Activated CD4-positive, alpha-beta memory T cell treated with anti-CD3 and anti-CD28 coated beads for 36 hours (primary cell): ENCODE results near the gene GNB2. TPM values are rescaled to one million over a fixed set of nuclear protein-coding genes. Genes with fewer than 3 reads are reported as not detected.

Source experiments
- CTCF ChIA-PET: fragments of 350-600 bp; sonication (Branson Sonifier 250); formaldehyde crosslinking; loops from one replicate; lab custom pipeline; 2021; ENCODE audit warnings: antibody characterized with exemption, inconsistent platforms; lab: Charles Lee
- POLR2A ChIA-PET: fragments of 350-600 bp; sonication (Branson Sonifier 250); formaldehyde crosslinking; loops from one replicate; lab custom pipeline; 2021; ENCODE audit warnings: antibody characterized with exemption; lab: Charles Lee
- DNase-seq: peaks from one replicate; pipeline ENCODE4 v3.0.0-alpha.2; 2020
- H3K27ac Mint-ChIP-seq: one replicate; pipeline ENCODE4 v1.8.0; 2021; ENCODE audit warnings: mixed read lengths
- H3K27me3 Mint-ChIP-seq: one replicate; pipeline ENCODE4 v1.8.0; 2021; ENCODE audit warnings: mixed read lengths
- H3K36me3 Mint-ChIP-seq: one replicate; pipeline ENCODE4 v1.8.0; 2021; ENCODE audit warnings: mixed read lengths
- H3K4me1 Mint-ChIP-seq: one replicate; pipeline ENCODE4 v1.8.0; 2021; ENCODE audit warnings: low read depth, mixed read lengths
- H3K4me3 Mint-ChIP-seq: one replicate; pipeline ENCODE4 v1.8.0; 2021; ENCODE audit warnings: mild to moderate bottlenecking, mixed read lengths
- H3K9me3 Mint-ChIP-seq: one replicate; pipeline ENCODE4 v1.8.0; 2021; ENCODE audit warnings: mixed read lengths
- intact Hi-C: fragments of 100-400 bp; cut with micrococcal nuclease; formaldehyde crosslinking; loops from one replicate; pipeline ENCODE4 v1.15.1; 2023
- total RNA-seq, 2 experiments: library from RNA; stranded (reverse); gene quantifications; one replicate each; pipeline ENCODE4 v1.2.3, GENCODE V29; 2021

GNB2 gene
- total RNA-seq, 2 experiments from 2014 or later: 228 to 231 TPM

- Mint-ChIP-seq H3K9me3 (no peaks in the 10 kb centered on the region), H3K4me1 (peaks cover 23% of the 10 kb centered on the region), H3K27ac (peak overlapping the region; percentile 69), H3K36me3 (peaks cover 35% of the 10 kb centered on the region), H3K4me3 (peak overlapping the region; percentile 70), H3K27me3 (no peaks in the 10 kb centered on the region)
- DNase-seq: no peak
- intact Hi-C loops: no loop called here
- ChIA-PET POLR2A (interaction anchor here (0.6 to 0.9 kb wide), 4 partner anchors 9 to 64 kb away, joined by 3 read pairs; partner anchors contain the start of genes MOSPD3 and POP7), CTCF (interaction anchor here (1.9 to 6.8 kb wide), 2 partner anchors 15 to 29 kb away, joined by 8 to 61 read pairs; partner anchors contain the start of gene POP7)
Observed at GRCh38 chr7:100676501-100677306, 3.2 kb downstream of the GNB2 start.

- peak overlapping the region; percentile 39 for H3K4me3 Mint-ChIP-seq
- CTCF ChIA-PET: interaction anchor here (1.9 to 6.8 kb wide), 3 partner anchors 14 to 28 kb away, joined by 8 to 61 read pairs (median 17); partner anchors contain the start of gene POP7
- peak overlapping the region; percentile 60 for H3K27ac Mint-ChIP-seq
- H3K4me1 Mint-ChIP-seq: peaks cover 24% of the 10 kb centered on the region
- no peaks in the 10 kb centered on the region for H3K9me3 Mint-ChIP-seq
- no peak for DNase-seq
- POLR2A ChIA-PET: interaction anchor here (0.7 to 1.2 kb wide), 4 partner anchors 8 to 112 kb away, joined by 3 read pairs; partner anchors contain the start of genes MOSPD3 and POP7
- peaks cover 35% of the 10 kb centered on the region for H3K36me3 Mint-ChIP-seq
- no peaks in the 10 kb centered on the region for H3K27me3 Mint-ChIP-seq
- intact Hi-C loops: no loop called here
Observed at GRCh38 chr7:100677308-100678267, 4.0 kb downstream of the GNB2 start.

GRCh38 chr7:100678291-100678984, 4.9 kb downstream of the GNB2 start:
- intact Hi-C loops: no loop called here
- ChIA-PET POLR2A (interaction anchor here (1.1 to 1.2 kb wide), 2 partner anchors 27 to 113 kb away, joined by 3 read pairs; partner anchors contain the start of gene POP7), CTCF (interaction anchor here (4.2 to 6.8 kb wide), 2 partner anchors 13 to 27 kb away, joined by 17 to 61 read pairs; partner anchors contain the start of gene POP7)
- H3K27ac Mint-ChIP-seq: peak overlapping the region; percentile 60
- no peaks in the 10 kb centered on the region for H3K27me3 Mint-ChIP-seq
- H3K36me3 Mint-ChIP-seq: peaks cover 37% of the 10 kb centered on the region
- H3K4me1 Mint-ChIP-seq: peaks cover 24% of the 10 kb centered on the region
- H3K4me3 Mint-ChIP-seq: peak overlapping the region; percentile 45
- no peak for DNase-seq
- H3K9me3 Mint-ChIP-seq: no peaks in the 10 kb centered on the region

- Mint-ChIP-seq H3K4me3 (no peak overlapping the region), H3K27ac (peak overlapping the region; percentile 28), H3K36me3 (peaks cover 35% of the 10 kb centered on the region), H3K27me3 (no peaks in the 10 kb centered on the region), H3K9me3 (no peaks in the 10 kb centered on the region), H3K4me1 (peaks cover 24% of the 10 kb centered on the region)
- no peak for DNase-seq
- ChIA-PET POLR2A (interaction anchor here (1.2 kb wide), 1 partner anchor 26 kb away, joined by 3 read pairs; the partner anchor contains the start of gene POP7), CTCF (interaction anchor here (0.6 to 6.8 kb wide), 3 partner anchors 13 to 54 kb away, joined by 3 to 61 read pairs (median 17); partner anchors contain the start of genes POP7 and ZAN)
- intact Hi-C loops: no loop called here
Observed at GRCh38 chr7:100679129-100679926, 5.8 kb downstream of the GNB2 start.

- intact Hi-C loops: no loop called here
- Mint-ChIP-seq H3K4me1 (peaks cover 24% of the 10 kb centered on the region), H3K27ac (peak overlapping the region; percentile 19)
Observed at GRCh38 chr7:100679927-100680575, 6.5 kb downstream of the GNB2 start.

GRCh38 chr7:100680576-100681271, 7.2 kb downstream of the GNB2 start:
- no peak for DNase-seq
- H3K27me3 Mint-ChIP-seq: no peaks in the 10 kb centered on the region
- H3K27ac Mint-ChIP-seq: peak overlapping the region; percentile 19
- intact Hi-C loops: no loop called here
- H3K4me1 Mint-ChIP-seq: peaks cover 24% of the 10 kb centered on the region
- no peak overlapping the region for H3K4me3 Mint-ChIP-seq
- H3K9me3 Mint-ChIP-seq: no peaks in the 10 kb centered on the region
- POLR2A ChIA-PET: interaction anchor here (0.6 to 3.0 kb wide), 6 partner anchors 11 to 198 kb away, joined by 3 to 10 read pairs (median 4); partner anchors contain the start of genes GIGYF1 and POP7
- CTCF ChIA-PET: interaction anchor here (4.2 to 6.8 kb wide), 2 partner anchors 11 to 25 kb away, joined by 17 to 61 read pairs; partner anchors contain the start of gene POP7
- peaks cover 38% of the 10 kb centered on the region for H3K36me3 Mint-ChIP-seq

More at GRCh38 chr7:100679927-100680575, 6.5 kb downstream of the GNB2 start:
- no peaks in the 10 kb centered on the region for H3K9me3 Mint-ChIP-seq
- CTCF ChIA-PET: interaction anchor here (0.6 to 6.8 kb wide), 3 partner anchors 12 to 54 kb away, joined by 3 to 61 read pairs (median 17); partner anchors contain the start of genes POP7 and ZAN
- POLR2A ChIA-PET: interaction anchor here (0.6 to 3.0 kb wide), 6 partner anchors 11 to 197 kb away, joined by 3 to 10 read pairs (median 4); partner anchors contain the start of genes GIGYF1 and POP7
- DNase-seq: no peak
- H3K36me3 Mint-ChIP-seq: peaks cover 31% of the 10 kb centered on the region
- no peaks in the 10 kb centered on the region for H3K27me3 Mint-ChIP-seq
- no peak overlapping the region for H3K4me3 Mint-ChIP-seq

GRCh38 chr7:100681491-100682227, 8.1 kb downstream of the GNB2 start:
- H3K4me3 Mint-ChIP-seq: no peak overlapping the region
- intact Hi-C loops: no loop called here
- peaks cover 20% of the 10 kb centered on the region for H3K4me1 Mint-ChIP-seq
- ChIA-PET POLR2A (interaction anchor here (1.5 to 3.0 kb wide), 3 partner anchors 12 to 49 kb away, joined by 4 to 10 read pairs (median 6); partner anchors contain the start of genes GIGYF1 and POP7), CTCF (interaction anchor here (4.2 to 6.8 kb wide), 2 partner anchors 10 to 24 kb away, joined by 17 to 61 read pairs; partner anchors contain the start of gene POP7)
- peaks cover 34% of the 10 kb centered on the region for H3K36me3 Mint-ChIP-seq
- H3K27me3 Mint-ChIP-seq: no peaks in the 10 kb centered on the region
- no peak for DNase-seq
- no peaks in the 10 kb centered on the region for H3K9me3 Mint-ChIP-seq
- no peak overlapping the region for H3K27ac Mint-ChIP-seq

- H3K36me3 Mint-ChIP-seq: peaks cover 32% of the 10 kb centered on the region
- no peak overlapping the region for H3K27ac Mint-ChIP-seq
- peaks cover 18% of the 10 kb centered on the region for H3K4me1 Mint-ChIP-seq
- ChIA-PET POLR2A (interaction anchor here (3.0 kb wide), 1 partner anchor 12 kb away, joined by 10 read pairs; the partner anchor contains the start of gene GIGYF1), CTCF (interaction anchor here (1.1 to 6.8 kb wide), 3 partner anchors 10 to 49 kb away, joined by 5 to 61 read pairs (median 11); no protein-coding TSS in a partner anchor)
- intact Hi-C loops: no loop called here
- DNase-seq: peak; percentile 40
- H3K4me3 Mint-ChIP-seq: no peak overlapping the region
- H3K9me3 Mint-ChIP-seq: no peaks in the 10 kb centered on the region
- H3K27me3 Mint-ChIP-seq: no peaks in the 10 kb centered on the region
Observed at GRCh38 chr7:100682228-100682741, 8.7 kb downstream of the GNB2 start.
